HG02678 (cell line): ENCODE results near the gene CHFR.
"Not testable (repeated sequence)": the region's sequence is repeated elsewhere in the genome, so short reads cannot be mapped to it uniquely, and the experiment has no call there.

ENCODE experiments used
- ATAC-seq: cut with Tn5 transposase; IDR thresholded peaks from one replicate; pipeline ENCODE4 v1.9.1; 2021; ENCODE audit warnings: mild to moderate bottlenecking, moderate library complexity; ENCODE audit not compliant: unreplicated experiment

The CHFR gene

GRCh38 chr12:132841151-132841550 is 46.3 kb downstream of the CHFR start:
- ATAC-seq = no peak

- ATAC-seq = no peak
These were observed 46.9 kb downstream of the CHFR start for GRCh38 chr12:132840536-132840935.

GRCh38 chr12:132839558-132840235 is 47.7 kb downstream of the CHFR start:
- no peak for ATAC-seq

GRCh38 chr12:132838410-132839080 is 48.9 kb downstream of the CHFR start:
- no peak for ATAC-seq

GRCh38 chr12:132837693-132838409 is 49.6 kb downstream of the CHFR start:
- no peak for ATAC-seq

GRCh38 chr12:132836795-132837331 is 50.5 kb downstream of the CHFR start:
- peak; percentile 67 for ATAC-seq

GRCh38 chr12:132836230-132836629 is 51.2 kb downstream of the CHFR start:
- not testable (repeated sequence) for ATAC-seq

- ATAC-seq = no peak
These were observed 52.1 kb downstream of the CHFR start for GRCh38 chr12:132835076-132836025.

GRCh38 chr12:132834181-132834711 is 53.2 kb downstream of the CHFR start:
- ATAC-seq = no peak

- no peak for ATAC-seq
These were observed 54.1 kb downstream of the CHFR start for GRCh38 chr12:132833341-132833740.

GRCh38 chr12:132831771-132832170 is 55.6 kb downstream of the CHFR start:
- no peak for ATAC-seq

GRCh38 chr12:132828706-132829534 is 58.5 kb downstream of the CHFR start, which contains the start of gene GOLGA3:
Gene GOLGA3 (minus strand): TSS chr12:132828869. CDS start chr12:132822128, 6,741 bp downstream.
- peak; percentile 89 for ATAC-seq

GRCh38 chr12:132827763-132828703 is 59.4 kb downstream of the CHFR start:
- ATAC-seq = peak; percentile 28

GRCh38 chr12:132825861-132826260 is 61.5 kb downstream of the CHFR start:
- no peak for ATAC-seq

- no peak for ATAC-seq
These were observed 62.3 kb downstream of the CHFR start for GRCh38 chr12:132825089-132825488.

- no peak for ATAC-seq
These were observed 63.4 kb downstream of the CHFR start for GRCh38 chr12:132824053-132824452.

GRCh38 chr12:132818562-132818961 is 68.8 kb downstream of the CHFR start:
- ATAC-seq = no peak

GRCh38 chr12:132814232-132814631 is 73.2 kb downstream of the CHFR start:
- ATAC-seq = no peak
